Endometrium (tissue), 2 donors: Measurements from ENCODE around the gene ZNF792.
"Not testable (repeated sequence)": the region's sequence is repeated elsewhere in the genome, so short reads cannot be mapped to it uniquely, and the experiment has no call there.

Experiments
- FAIRE-seq: peaks from 2 replicates; lab custom pipeline; 2012; peaks lifted over from hg19 to GRCh38; lab: Jason Lieb, UNC
- donor health status: control.
- donor health status: control.

ZNF792 gene

DNA sequence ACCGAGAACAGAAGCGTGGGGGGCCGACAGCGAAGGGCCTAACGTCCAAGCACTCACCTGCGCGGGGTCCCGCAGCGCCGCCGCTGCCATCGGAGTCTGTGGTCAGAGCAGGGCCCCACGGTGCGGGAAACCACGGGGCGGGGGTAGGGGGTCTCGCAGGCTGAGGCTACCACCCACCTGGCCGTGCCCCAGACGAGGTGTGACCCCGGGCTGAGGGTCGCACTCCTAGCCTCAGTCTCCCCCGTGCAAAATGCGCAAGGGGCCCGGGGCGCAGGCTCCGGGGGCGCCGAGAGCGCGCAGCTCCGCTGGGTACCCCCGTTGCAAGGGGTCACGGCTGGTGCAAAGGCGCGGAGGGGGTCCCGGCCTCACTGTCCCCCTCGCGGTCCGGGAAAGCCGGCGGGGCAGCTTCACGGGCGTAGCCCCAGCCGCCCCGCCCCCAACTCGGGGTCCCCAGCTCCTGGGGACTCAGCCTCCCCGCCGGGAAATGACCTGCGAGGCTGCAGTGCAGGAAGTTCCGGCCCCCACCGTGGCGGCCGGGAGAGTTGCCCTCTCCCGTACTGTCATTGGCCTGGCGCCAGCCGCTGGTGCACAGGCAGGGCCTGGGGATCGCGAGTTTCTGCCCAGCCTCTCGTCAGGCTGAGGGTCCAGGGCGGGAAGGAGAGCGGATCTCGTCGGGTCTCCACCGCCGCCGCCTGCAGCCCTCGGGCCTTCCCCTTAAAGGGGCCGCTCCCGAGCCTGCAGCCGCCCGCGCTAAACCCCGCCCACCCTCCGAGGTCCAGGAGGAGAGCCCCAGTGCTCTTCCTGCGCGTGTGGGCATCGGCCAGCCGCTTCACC lies at the start of gene ZNF792:
Gene ZNF792, minus strand, starts transcription at position 657 of the 834 bp plus-strand sequence. Its CDS starts 567 bp downstream, at position 90.
- FAIRE-seq, result no peak

DNA sequence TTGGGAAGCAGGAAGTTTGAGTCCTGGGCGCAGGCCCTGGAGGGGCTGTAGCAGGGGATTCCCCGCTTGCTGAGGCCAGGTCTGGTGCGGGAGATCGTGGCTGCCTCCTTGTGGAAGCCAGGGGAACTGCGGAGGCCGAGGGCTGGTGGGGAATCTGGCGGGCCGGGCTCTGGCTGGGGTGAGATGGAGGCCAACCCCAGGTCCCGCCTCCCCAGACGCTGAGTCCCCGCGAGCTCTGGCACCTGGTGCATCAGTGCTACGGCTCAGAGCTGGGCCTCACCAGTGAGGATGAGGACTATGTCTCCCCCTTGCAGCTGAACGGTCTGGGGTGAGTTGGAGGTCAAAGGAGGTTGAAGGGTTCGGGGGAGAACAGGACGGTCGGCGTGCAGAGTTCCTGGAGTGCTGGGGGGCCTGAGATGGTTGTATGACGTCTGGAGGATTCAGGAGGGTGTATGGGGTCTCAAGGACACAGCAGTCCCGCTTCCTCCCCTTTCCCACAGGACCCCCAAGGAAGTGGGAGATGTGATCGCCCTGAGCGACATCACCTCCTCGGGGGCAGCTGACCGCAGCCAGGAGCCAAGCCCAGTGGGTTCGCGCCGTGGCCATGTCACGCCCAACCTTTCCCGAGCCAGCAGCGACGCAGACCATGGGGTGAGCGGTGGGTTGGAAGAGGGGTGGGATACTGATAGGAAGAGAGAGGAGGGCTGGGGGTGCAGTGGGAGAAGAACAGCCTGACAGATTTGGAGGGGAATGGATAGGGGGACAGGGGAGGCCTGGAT lies 49.2 kb upstream of the ZNF792 start:
- FAIRE-seq, result no peak

DNA sequence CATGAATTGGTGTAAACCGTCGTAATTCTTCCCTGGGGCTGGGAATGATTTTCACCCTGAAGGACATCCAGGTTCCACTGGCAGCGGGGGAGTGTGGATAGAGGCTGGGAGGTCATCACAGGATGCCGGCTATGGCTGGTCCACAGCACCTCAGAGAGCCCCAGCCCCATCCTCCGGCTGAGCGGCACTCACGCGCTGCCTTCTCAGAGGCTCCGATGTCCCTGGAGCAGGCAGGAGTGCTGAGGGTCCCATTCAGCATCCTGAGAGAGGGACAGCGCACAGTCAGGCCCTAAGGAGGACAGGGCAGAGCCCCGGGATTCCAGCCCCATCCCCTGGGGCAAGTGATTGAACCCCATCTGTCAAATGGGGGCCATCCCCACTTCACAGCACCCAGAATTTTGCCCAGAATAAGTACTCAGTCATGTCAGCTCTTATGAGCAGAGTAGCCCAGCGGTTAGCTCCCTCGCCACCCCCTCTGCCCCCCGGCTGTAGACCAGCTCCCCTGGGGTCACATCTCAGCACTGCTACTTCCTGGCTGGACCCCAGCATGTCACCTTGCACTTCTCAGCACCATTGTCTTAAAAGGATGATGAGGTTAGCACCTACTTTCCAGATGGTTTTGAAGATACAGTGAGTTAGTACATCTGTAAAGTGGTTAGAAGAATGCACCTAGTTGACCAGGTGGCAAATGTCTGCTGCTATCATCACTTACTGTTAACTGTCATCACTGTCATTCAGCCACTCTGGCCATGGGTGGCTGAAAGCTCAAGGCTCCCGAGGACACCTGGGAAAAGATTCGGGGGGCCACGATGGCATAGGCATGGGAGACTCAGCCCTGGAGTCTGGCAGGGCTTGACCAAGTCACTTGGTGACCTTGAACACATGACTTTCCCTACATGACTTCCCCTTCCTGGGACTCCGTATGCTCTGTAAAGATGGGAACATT lies 48.0 kb upstream of the ZNF792 start:
- FAIRE-seq, result no peak

DNA sequence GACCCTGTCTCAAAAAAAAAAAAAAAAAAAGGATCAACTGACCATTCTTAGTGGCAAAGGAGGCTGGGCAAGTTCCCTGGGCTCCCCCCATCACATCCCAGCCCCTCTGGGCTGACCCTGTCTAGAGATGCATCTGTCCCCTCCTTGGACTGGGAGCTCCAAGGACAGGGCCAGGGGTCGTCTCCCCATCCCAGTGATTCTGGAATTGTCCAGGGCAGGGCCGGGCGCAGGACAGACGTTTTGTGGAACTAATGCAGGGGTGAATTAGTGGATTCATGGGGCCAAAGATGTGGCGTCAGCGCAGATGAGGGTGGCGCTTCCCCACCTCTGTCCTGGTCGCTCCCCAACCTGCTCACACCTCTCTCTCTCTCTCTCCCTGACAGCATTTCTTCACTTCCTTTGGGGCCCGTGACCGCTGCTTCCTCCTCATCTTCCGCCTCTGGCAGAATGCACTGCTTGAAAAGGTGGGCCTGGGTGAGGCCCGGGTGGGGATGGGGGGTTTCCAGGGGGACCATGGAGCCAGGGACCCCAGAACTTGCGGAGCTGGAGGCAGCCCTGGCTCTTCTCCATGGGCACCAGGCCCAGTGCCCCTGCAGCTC lies 47.2 kb upstream of the ZNF792 start:
- no peak for FAIRE-seq

DNA sequence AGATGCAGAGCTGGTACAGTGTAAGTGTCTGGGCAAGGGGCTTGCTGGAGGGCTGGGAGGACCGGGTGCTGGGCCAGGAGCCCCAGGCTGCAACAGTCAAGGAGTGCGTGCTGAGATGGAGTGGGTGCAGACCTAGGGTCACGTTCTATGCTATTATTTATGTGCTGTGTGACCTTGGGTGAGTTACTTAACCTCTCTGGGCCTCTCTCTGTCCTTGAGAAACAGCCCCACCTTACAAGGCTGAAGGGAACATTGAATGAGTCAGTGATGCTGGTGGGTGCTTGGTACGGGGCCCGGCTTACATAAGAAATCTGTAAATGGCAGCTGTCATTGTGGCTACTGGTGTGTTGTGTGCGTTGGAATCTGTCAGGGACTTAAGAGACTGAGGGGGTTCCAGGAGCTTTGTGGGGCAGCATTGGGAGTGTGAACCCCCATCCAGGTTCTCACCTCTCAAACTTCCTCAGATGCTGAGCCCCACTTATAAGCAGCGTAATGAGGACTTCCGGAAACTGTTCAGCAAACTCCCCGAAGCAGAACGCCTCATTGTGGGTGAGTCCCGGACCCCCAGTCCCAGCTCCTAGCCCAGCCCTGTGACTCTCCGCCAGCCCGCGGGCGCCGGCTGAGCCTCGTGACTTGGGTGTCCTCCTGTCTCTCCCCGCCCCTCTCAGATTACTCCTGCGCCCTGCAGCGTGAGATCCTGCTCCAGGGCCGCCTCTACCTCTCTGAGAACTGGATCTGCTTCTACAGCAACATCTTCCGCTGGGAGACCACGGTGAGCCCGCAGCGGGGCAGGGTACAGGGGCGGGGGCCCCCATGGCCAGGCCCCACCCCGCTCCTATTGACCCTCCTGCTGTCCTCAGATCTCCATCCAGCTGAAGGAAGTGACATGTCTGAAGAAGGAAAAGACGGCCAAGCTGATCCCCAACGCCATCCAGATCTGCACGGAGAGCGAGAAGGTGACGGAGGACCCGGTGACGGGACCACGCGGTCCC lies 45.7 kb upstream of the ZNF792 start:
- FAIRE-seq, result no peak

DNA sequence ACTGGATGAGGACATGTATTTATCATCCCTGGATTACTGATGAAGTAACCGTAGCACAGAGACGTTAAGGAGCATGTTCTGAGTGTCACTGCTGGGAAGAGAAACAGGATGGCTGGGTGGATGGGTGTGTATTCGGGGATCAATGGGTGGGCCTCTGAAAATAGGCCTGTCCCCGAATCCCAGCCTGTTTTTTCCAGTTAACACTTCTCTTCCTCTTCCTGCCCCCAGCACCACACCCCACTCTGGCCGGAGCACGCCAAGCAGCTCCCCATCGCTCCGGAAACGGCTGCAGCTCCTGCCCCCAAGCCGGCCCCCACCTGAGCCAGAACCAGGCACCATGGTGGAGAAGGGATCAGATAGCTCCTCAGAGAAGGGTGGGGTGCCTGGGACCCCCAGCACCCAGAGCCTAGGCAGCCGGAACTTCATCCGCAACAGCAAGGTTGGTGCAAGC lies 44.9 kb upstream of the ZNF792 start:
- FAIRE-seq, result no peak

DNA sequence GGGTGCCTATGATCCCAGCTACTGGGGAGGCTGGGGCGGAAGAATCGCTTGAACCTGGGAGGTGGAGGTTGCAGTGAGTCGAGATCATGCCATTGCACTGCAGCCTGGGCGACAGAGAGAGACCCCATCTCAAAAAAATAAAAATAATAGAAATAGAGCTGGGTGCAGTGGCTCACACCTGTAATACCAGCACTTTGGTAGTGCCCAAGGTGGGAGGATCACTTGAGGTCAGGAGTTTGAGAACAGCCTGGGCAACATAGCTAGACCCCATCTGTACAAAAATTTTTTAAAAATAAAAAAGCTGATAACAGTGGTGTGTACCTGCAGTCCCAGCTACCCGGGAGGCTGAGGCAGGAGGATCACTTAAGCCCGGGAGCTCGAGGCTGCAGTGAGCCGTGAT lies 43.4 kb upstream of the ZNF792 start:
- FAIRE-seq, result not testable (repeated sequence)

DNA sequence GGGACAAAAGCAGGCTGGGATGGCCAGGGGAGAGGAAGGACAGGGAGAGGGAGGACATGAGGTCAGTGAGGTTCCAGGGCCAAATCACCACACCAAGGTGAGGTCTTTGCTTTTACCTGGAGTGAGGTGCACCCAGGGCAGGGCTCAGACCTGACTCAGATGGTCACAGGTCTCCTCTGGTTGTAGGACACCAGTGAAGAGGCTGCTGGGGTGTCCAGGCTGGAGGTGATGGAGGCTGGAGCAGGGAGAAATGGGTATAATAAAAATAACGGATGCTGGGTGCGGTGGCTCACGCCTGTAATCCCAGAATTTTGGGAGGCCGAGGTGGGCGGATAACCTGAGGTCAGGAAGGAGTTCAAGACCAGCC lies 43.0 kb upstream of the ZNF792 start:
- no peak for FAIRE-seq

DNA sequence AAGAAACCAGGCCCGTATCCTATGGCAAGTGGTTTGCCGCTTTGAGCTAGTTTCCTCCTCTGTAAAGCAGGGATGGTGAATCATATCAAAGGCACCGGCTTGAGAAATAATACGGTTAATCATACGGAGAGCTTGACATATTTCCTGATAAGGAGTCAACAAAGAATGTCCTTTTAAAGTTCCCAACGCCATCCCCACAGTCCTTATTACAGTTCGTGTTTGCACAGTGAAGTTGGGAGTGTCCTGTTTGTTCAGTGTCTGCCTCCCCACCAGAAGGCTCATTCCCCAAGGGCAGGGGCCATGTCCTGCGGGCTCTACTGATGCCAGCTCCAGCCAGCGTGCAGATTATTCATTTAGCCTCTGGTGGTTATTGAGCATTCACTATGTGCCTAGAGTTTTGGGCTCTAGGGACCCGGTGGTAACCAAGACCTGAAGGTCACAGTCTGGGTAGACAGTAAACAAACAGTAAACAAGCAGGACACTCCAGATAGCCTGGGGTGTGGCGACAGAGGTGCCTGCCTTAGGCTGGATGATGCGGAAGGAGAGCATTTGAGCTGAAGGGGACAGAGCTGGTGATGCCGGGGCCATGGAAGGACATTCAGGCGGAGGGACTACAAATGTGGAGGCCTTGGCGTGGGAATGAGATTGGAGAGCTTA lies 42.4 kb upstream of the ZNF792 start:
- no peak for FAIRE-seq

DNA sequence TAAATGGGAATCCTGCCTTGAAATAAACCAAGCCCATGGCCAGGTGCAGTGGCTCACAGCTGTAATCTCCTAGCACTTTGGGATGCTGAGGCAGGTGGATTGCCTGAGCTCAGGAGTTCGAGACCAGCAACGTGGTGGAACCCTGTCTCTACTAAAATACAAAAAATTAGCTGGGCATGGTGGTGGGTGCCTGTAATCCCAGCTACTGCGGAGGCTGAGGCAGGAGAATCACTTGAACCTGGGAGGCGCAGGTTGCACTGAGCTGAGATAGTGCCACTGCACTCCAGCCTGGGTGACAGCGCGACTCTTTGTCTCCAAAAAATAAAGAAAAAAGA lies 41.9 kb upstream of the ZNF792 start:
- not testable (repeated sequence) for FAIRE-seq

DNA sequence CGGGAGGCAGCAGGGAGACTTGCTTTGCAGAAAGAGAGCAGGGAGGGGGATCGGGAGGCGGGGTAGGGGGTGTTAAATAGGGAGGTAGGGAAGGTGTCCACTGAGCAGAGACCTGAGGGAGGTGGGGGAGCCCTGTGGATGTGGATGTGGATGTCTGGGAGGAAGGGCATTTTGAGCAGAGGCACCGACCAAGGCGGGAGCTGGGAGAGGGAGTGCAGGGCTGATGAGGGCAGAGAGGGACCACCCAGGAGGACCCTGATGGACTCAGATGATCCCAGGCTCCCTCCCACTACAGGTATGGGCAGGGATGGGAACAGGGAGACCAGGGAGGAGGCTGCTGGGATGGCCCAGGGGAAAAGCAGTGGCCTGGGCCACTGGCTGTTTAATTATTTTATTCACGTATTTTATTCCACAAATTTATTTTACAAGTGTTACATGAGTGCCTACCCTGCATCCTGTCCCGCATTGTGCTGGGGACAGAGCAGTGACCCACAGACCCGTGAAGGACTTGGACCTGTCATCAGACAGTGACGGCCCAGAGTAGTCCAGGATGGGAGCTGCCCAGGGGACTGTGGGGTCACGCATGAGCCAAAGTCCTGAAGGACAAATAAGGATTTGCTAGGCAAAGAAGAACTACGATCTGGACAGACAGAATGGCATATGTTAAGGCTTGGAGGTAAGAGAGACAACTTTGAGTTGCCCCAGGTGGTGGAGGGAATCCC lies 41.4 kb upstream of the ZNF792 start:
- FAIRE-seq, result no peak

DNA sequence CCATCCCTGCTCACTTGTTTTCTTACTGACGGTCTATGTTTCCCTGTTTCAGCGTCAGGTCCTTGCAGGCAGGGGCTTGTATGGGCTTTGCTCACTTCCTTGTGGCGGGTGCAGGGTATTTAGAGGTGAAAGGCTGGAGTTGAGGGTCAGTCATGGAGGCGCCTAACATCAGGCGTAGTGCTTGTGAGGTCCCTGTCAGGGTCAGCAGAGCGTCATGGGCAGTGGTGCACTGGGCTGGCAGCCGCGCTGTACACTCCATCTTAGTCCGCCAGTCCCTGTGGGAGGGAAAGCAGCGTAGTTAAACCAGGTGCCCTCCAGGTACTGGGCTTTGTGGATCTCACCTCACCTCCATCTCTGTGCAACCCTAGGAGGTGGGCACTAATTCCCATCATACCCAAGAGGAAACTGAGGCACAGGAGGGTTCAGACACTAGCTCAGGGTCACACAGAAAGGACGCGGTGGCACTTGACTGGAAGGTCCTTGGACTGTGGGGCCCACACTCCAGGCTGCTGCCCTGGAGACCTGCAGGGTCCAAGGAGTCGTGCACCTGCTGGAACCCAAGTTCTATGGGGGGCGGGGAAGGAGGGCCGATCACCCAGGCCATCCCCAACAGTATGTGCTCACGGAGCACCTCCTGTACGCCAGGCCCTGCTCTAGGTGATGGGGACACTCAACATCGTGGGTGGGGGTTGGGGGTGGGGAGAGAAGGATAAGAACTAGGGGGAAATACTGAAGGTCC lies 40.7 kb upstream of the ZNF792 start:
- no peak for FAIRE-seq

DNA sequence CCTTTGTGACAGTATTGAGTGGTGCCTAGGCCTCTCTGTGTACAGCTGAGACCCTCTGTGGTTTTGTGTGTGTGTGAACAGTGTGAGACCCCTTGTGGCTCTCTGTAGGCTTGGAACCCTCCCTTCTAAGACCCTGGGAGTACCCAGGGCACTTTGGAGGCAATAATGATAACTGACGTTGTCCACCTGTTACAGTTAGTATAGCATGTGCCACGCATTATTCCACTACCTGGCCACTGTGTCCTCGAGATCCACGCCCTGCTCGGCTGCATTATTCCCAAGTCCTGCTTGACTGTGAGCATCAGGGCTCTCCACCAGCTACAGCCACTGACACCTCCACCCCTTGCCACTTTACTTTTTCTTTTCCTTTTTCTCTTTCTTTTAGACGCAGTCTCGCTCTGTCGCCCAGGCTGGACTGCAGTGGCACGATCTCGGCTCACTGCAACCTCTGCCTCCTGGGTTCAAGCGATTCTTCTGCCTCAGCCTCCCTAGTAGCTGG lies 38.1 kb upstream of the ZNF792 start:
- FAIRE-seq, result no peak

DNA sequence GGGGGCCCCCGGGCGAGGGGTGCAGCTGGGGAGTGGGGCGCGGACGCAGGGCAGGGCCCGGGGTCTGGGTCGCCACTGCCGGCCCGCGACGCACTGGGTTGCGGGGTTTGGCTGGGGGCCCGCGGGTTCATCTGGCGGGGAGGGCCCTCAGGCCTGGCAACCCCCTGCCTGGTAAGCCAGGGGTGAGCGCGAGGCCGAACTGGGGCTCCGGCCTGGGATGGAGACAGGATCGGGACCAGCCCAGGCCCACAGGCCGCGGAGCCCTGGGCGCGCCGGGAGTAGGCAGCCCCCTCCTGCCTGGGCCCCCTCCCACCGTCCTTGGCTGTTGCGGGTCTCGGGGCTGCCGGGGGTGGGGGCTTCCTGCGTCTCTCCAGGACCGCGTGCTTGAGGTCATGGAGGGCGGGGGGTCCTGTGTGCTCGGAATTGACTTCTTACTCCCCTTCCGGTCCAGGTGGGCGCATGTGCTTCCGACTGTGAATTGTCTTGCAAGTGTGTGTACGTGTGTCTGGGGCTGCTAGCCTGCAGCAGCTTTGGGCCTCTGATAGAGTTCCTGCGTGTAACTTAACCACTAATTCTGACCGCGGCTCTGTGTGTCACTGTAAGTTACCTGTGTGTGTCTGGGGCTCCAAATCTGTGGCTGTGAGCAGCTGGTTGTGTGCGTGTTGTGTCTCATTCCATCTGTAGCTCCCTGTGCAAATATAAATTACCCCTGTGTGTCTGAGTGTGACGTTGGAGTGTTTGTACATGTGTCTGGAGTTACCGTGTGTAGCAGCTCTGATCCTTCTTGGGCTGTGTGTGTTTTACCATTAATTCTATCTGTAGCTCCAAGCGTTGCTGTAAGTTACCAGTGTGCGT lies 36.8 kb upstream of the ZNF792 start:
- FAIRE-seq, result no peak

DNA sequence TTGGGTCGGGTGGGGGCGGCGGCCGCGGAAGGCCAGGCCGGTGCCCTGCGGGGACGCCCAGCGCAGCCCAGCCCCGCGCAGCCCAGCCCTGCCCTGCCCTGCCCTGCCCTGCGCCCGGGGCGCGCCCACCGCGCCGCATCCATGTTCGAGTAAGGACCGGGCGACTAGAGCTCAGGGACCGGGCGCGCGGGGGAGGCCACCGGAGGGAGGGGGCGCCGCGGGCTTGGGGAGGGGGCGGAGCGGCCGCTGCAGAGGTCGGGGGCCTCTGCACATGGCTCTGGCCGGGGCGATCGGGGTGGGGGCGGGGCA lies 36.3 kb upstream of the ZNF792 start:
- FAIRE-seq, result no peak

DNA sequence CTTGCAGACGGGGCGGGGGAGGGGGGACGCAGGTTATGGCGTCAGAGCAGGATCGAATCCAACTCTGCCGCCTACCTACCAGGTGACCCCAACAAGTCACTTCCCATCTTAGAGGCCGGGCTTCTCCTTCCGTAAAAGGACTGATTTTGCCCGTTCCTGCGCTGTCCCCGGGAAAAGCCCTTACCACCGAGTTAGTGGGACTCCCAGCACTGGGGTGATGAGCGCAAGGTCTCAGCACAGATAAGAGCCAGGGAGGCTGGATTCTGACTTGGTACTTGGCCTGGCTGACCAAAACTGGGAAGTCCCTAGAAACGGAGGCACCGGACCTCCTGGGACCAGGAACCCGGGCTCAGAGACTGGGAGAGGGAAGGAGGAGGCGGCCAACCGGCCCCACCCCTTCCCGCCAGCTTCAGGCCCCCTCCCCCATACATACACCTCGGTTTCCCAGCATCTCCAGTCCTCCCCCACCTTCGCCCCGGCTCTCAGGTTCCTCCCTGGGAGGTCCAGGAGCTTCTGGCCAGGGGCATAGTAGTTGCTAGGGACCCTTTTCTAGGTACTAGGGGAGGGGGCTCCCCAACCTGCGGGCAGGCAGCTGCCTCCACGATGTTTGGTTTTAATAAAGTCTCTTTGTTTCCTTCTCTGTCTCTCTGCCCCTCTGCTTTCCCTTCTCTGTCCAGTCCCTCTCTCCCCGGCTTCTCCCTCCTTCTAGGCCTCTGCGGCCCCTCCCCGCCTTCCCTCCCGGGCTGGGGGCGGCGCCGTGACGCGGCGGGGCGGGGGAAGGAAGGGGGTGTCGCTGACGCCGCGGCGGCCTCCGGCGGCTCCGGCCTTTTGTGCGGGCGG lies 35.7 kb upstream of the ZNF792 start, which contains the start of gene GRAMD1A:
Gene GRAMD1A, plus strand, starts transcription at position 826 of the 840 bp plus-strand sequence. CDS start 156 bp downstream, outside the sequence.
- no peak for FAIRE-seq
